HCT116 (cell line): ENCODE results near the gene PDSS1. TPM values are rescaled to one million over a fixed set of nuclear protein-coding genes. Genes with fewer than 3 reads are reported as not detected.

ENCODE experiments used
- ATAC-seq: fragments of 200-7000 bp; cut with Tn5 transposase; 2 replicates; pipeline ENCODE4 v1.9.1; 2020; ENCODE audit warnings: mild to moderate bottlenecking, moderate library complexity
- BruUV-seq: library from RNA; stranded (reverse); fragments of 400-500 nt; replicated peaks from 2 replicates; lab custom pipeline; 2021; lab: Mats Ljungman, UMichigan
- CTCF ChIA-PET: fragments of 300-600 bp; sonication (Branson Sonifier 250); formaldehyde crosslinking; loops from one replicate; lab custom pipeline; 2021; ENCODE audit warnings: antibody characterized with exemption; lab: Charles Lee
- POLR2A ChIA-PET: fragments of 300-600, 350-600 bp; sonication (Branson Sonifier 250); formaldehyde crosslinking; loops from one replicate; lab custom pipeline; 2021; ENCODE audit warnings: antibody characterized with exemption; lab: Charles Lee
- RAD21 ChIA-PET, 2 experiments: fragments of 300-600 bp; sonication (Branson Sonifier 250); formaldehyde crosslinking; loops; one replicate each; lab custom pipeline; 2023; ENCODE audit warnings: low total read pairs in 2 of 2; ENCODE audit not compliant: uncharacterized antibody in 2 of 2, unreplicated experiment in 2 of 2, low non-redundant PET in 1 of 2; lab: Charles Lee
- DNase-seq: peaks from one replicate; pipeline ENCODE4 v3.0.0-alpha.2; 2010; ENCODE audit warnings: low read depth, low spot score
- H2AFZ ChIP-seq: fragments of 200-600 bp; shearing (Covaris generic), sonication (generic); 2 replicates; pipeline ENCODE4 v1.6.1; 2017; ENCODE audit warnings: low read depth, mixed run types, mixed read lengths, antibody characterized with exemption, low read length; ENCODE audit not compliant: poor library complexity, severe bottlenecking
- H3K27ac ChIP-seq: 2 replicates; pipeline ENCODE4 v1.5.1; 2012; ENCODE audit warnings: low read depth, low read length
- H3K27me3 ChIP-seq: fragments of 200-600 bp; sonication (generic); 2 replicates; pipeline ENCODE4 v1.6.1; 2016; ENCODE audit warnings: mixed run types, low read length, mixed read lengths; ENCODE audit not compliant: insufficient read depth
- H3K36me3 ChIP-seq, 2 experiments: fragments of 200-500 bp in 1 of 2; fragments of 200-600 bp in 1 of 2; sonication (Bioruptor generic) in 1 of 2; sonication (generic) in 1 of 2; 2 replicates each; pipeline versions ENCODE4 v1.5.1 to v1.6.1; 2014 to 2016; ENCODE audit warnings: low read length in 2 of 2, inconsistent platforms in 1 of 2, mixed read lengths in 1 of 2, mixed run types in 1 of 2; ENCODE audit not compliant: insufficient read depth in 2 of 2, control insufficient read depth in 1 of 2
- H3K4me1 ChIP-seq, 2 experiments: fragments of 200-600 bp in 1 of 2; sonication (generic) in 1 of 2; 2 replicates each; pipeline versions ENCODE4 v1.5.1 to v1.6.1; 2012 to 2017; ENCODE audit warnings: low read length in 2 of 2, inconsistent platforms in 1 of 2, mild to moderate bottlenecking in 1 of 2, mixed read lengths in 1 of 2, mixed run types in 1 of 2, moderate library complexity in 1 of 2; ENCODE audit not compliant: insufficient read depth in 2 of 2, control insufficient read depth in 1 of 2
- H3K4me2 ChIP-seq: fragments of 200-600 bp; sonication (generic); 2 replicates; pipeline ENCODE4 v1.6.1; 2017; ENCODE audit warnings: mixed run types, low read length, mixed read lengths
- H3K4me3 ChIP-seq, 2 experiments: fragments of 200-600 bp in 1 of 2; sonication (generic) in 1 of 2; replicated peaks in 1 of 2; 2 replicates each; pipeline ENCODE4 v1.5.1; 2011 to 2016; ENCODE audit warnings: low read length in 2 of 2, control low read depth in 1 of 2, low read depth in 1 of 2, mild to moderate bottlenecking in 1 of 2, mixed read lengths in 1 of 2, mixed run types in 1 of 2
- H3K79me2 ChIP-seq: fragments of 200-600 bp; sonication (generic); 2 replicates; pipeline ENCODE4 v1.6.1; 2017; ENCODE audit warnings: mild to moderate bottlenecking, mixed run types, low read length, moderate library complexity, mixed read lengths; ENCODE audit not compliant: insufficient read depth
- H3K9ac ChIP-seq: fragments of 200-600 bp; sonication (generic); 2 replicates; pipeline ENCODE4 v1.6.1; 2016; ENCODE audit warnings: low read length, mixed read lengths
- H3K9me2 ChIP-seq: fragments of 200-600 bp; sonication (generic), shearing (Covaris generic); 2 replicates; pipeline ENCODE4 v1.6.1; 2017; ENCODE audit warnings: mixed run types, mild to moderate bottlenecking, moderate library complexity; ENCODE audit not compliant: insufficient read depth
- H3K9me3 ChIP-seq, 2 experiments: fragments of 200-500 bp in 1 of 2; fragments of 200-600 bp in 1 of 2; sonication (Bioruptor generic) in 1 of 2; sonication (generic) in 1 of 2; 2 replicates each; pipeline ENCODE4 v1.6.1; 2014 to 2017; ENCODE audit warnings: low read length in 2 of 2, mixed read lengths in 2 of 2, inconsistent platforms in 1 of 2, low read depth in 1 of 2, mild to moderate bottlenecking in 1 of 2, mixed run types in 1 of 2, moderate library complexity in 1 of 2; ENCODE audit not compliant: control insufficient read depth in 1 of 2, insufficient read depth in 1 of 2
- H4K20me1 ChIP-seq: fragments of 200-600 bp; sonication (generic), shearing (Covaris generic); 2 replicates; pipeline ENCODE4 v1.6.1; 2017; ENCODE audit warnings: mixed run types, mild to moderate bottlenecking, moderate library complexity; ENCODE audit not compliant: insufficient read depth
- CBX3 ChIP-seq: IDR thresholded peaks from 2 replicates; pipeline ENCODE4 v1.6.1; 2012; ENCODE audit warnings: low read depth
- CEBPB ChIP-seq: IDR thresholded peaks from 2 replicates; pipeline ENCODE4 v1.6.1; 2012; ENCODE audit warnings: low read depth
- CTCF ChIP-seq, 3 experiments: fragments of 200-600 bp in 1 of 3; sonication (generic) in 1 of 3; IDR thresholded peaks in 2 of 3; conservative IDR thresholded peaks in 1 of 3; 2 replicates each; pipeline ENCODE4 v1.5.1; 2012 to 2017; ENCODE audit warnings: low read depth in 2 of 3, low read length in 2 of 3, antibody characterized with exemption in 1 of 3, borderline replicate concordance in 1 of 3, control low read depth in 1 of 3, mild to moderate bottlenecking in 1 of 3, mixed read lengths in 1 of 3, mixed run types in 1 of 3, moderate library complexity in 1 of 3; ENCODE audit not compliant: insufficient read depth in 1 of 3
- EGR1 ChIP-seq: IDR thresholded peaks from 2 replicates; pipeline ENCODE4 v1.6.1; 2012; ENCODE audit warnings: low read depth
- ELF1 ChIP-seq: IDR thresholded peaks from 2 replicates; pipeline ENCODE4 v1.6.1; 2012; ENCODE audit warnings: low read depth, borderline replicate concordance
- EZH2 ChIP-seq: fragments of 200-600 bp; sonication (generic); IDR thresholded peaks from 2 replicates; pipeline ENCODE4 v1.6.1; 2017; ENCODE audit warnings: antibody characterized with exemption, mixed run types
- EZH2phosphoT487 ChIP-seq: fragments of 200-600 bp; IDR thresholded peaks from 2 replicates; pipeline ENCODE4 v1.6.1; 2018; ENCODE audit warnings: antibody characterized with exemption, borderline replicate concordance
- FOSL1 ChIP-seq: IDR thresholded peaks from 2 replicates; pipeline ENCODE4 v1.6.1; 2012; ENCODE audit warnings: low read depth
- JUND ChIP-seq: IDR thresholded peaks from 2 replicates; pipeline ENCODE4 v1.6.1; 2012
- SIN3A ChIP-seq: IDR thresholded peaks from 2 replicates; pipeline ENCODE4 v1.6.1; 2012; ENCODE audit warnings: low read depth
- SP1 ChIP-seq: IDR thresholded peaks from 2 replicates; pipeline ENCODE4 v1.6.1; 2012; ENCODE audit warnings: low read depth
- SRF ChIP-seq: IDR thresholded peaks from 2 replicates; pipeline ENCODE4 v1.6.1; 2012; ENCODE audit warnings: low read depth
- TCF7L2 ChIP-seq: IDR thresholded peaks from 2 replicates; pipeline ENCODE4 v1.7.0; 2011; ENCODE audit warnings: borderline replicate concordance, inconsistent platforms; ENCODE audit not compliant: insufficient read depth, insufficient read length; ENCODE audit errors: extremely low read depth
- ZFX ChIP-seq: fragments of 450-650 bp; IDR thresholded peaks from 2 replicates; pipeline ENCODE4 v1.6.1; 2017
- ZNF274 ChIP-seq: fragments of 200-500 bp; sonication (Bioruptor generic); IDR thresholded peaks from 2 replicates; pipeline ENCODE4 v1.6.1; 2014; ENCODE audit warnings: mild to moderate bottlenecking, low read depth, low read length, inconsistent platforms
- intact Hi-C: fragments of 100-400 bp; cut with micrococcal nuclease; formaldehyde crosslinking; loops from 2 replicates; pipeline ENCODE4 v1.10.0; 2022
- total RNA-seq: library from RNA; stranded (reverse); gene quantifications from one replicate; pipeline ENCODE4 v1.2.1, GENCODE V29; 2021; ENCODE audit not compliant: unreplicated experiment
- TF ChIP-seq, protein P1 (sequence below): IDR thresholded peaks from 2 replicates; pipeline ENCODE4 v1.6.1; 2012; ENCODE audit warnings: low read depth
- TF ChIP-seq, protein P2 (sequence below): IDR thresholded peaks from 2 replicates; pipeline ENCODE4 v1.6.1; 2012

The PDSS1 gene
- total RNA-seq, 1 experiment from 2014 or later: 23.5 TPM

DNA sequence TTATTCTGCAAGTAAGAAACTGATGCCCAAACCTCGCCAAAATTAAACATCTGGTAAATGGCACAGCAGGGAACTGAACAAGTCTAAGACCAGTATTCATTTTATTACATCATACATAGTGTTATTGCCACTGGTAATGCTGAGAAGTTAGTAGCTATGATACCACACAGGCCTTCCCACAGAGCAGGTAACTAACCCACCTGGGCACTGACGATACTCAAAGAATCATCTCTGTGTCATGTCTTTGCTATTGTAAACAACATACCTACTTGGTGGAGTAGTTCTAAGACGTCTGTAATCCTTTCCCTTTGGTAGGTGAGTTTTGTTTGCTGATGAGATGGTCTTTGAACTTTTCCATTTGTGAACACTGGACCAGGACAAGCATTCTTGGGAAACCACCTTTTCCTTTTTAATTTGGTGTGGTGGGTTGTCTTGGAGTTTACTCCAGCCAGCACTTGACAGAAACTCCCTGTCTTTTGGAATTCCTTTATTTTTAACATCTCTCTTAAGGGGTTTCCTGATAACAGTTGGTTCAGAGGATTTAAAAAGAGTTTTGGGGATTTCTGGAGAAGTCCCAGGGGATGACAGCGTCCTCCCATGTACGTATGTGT, 40.9 kb downstream of the PDSS1 start (continued):
- TF ChIP-seq CTCF (IDR thresholded peaks at IDR 0.05 in 2 of 3, conservative IDR thresholded peaks at IDR 0.05 in 1 of 3; ENCODE audit: borderline replicate concordance in 1 of 3, insufficient read depth in 1 of 3, low read depth in 2 of 3, low read length in 2 of 3): no peak

GRCh38 chr10:26739071-26739631, 41.6 kb downstream of the PDSS1 start:
- DNase-seq (no peak), ATAC-seq (no peak)
- H3K79me2 ChIP-seq: 0 out of 2 replicates have a peak, but pooled peaks cover 4% of the 10 kb centered on the region
- no peaks in the 10 kb centered on the region for H3K9me2 ChIP-seq
- BruUV-seq: no TSS peak
- intact Hi-C loops: no loop called here
- no peak overlapping the region for H2AFZ ChIP-seq
- no peaks in the 10 kb centered on the region for H3K9me3 ChIP-seq
- no peaks in the 10 kb centered on the region for H3K27me3 ChIP-seq
- H3K4me1 ChIP-seq: no peaks in the 10 kb centered on the region
- no peak overlapping the region for H3K27ac ChIP-seq
- H3K4me3 ChIP-seq: no peak overlapping the region
- ChIA-PET POLR2A (no interaction called here), CTCF (no interaction called here), RAD21 (no interaction called here)
- no peaks in the 10 kb centered on the region for H4K20me1 ChIP-seq
- peaks cover 47 to 74% of the 10 kb centered on the region in 2 experiments; a peak in 3 of 4 replicates for H3K36me3 ChIP-seq
- H3K9ac ChIP-seq: no peak overlapping the region
- no peak overlapping the region for H3K4me2 ChIP-seq
- TF ChIP-seq EGR1: no peak
- no peak for TF ChIP-seq TCF7L2
- no peak for TF ChIP-seq CTCF (IDR thresholded peaks at IDR 0.05 in 2 of 3, conservative IDR thresholded peaks at IDR 0.05 in 1 of 3; ENCODE audit: borderline replicate concordance in 1 of 3, insufficient read depth in 1 of 3, low read depth in 2 of 3, low read length in 2 of 3)
- no peak for TF ChIP-seq JUND
- TF ChIP-seq, protein P1, sequence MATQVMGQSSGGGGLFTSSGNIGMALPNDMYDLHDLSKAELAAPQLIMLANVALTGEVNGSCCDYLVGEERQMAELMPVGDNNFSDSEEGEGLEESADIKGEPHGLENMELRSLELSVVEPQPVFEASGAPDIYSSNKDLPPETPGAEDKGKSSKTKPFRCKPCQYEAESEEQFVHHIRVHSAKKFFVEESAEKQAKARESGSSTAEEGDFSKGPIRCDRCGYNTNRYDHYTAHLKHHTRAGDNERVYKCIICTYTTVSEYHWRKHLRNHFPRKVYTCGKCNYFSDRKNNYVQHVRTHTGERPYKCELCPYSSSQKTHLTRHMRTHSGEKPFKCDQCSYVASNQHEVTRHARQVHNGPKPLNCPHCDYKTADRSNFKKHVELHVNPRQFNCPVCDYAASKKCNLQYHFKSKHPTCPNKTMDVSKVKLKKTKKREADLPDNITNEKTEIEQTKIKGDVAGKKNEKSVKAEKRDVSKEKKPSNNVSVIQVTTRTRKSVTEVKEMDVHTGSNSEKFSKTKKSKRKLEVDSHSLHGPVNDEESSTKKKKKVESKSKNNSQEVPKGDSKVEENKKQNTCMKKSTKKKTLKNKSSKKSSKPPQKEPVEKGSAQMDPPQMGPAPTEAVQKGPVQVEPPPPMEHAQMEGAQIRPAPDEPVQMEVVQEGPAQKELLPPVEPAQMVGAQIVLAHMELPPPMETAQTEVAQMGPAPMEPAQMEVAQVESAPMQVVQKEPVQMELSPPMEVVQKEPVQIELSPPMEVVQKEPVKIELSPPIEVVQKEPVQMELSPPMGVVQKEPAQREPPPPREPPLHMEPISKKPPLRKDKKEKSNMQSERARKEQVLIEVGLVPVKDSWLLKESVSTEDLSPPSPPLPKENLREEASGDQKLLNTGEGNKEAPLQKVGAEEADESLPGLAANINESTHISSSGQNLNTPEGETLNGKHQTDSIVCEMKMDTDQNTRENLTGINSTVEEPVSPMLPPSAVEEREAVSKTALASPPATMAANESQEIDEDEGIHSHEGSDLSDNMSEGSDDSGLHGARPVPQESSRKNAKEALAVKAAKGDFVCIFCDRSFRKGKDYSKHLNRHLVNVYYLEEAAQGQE: no peak
- TF ChIP-seq EZH2phosphoT487: no peak
- TF ChIP-seq SP1: no peak
- TF ChIP-seq CEBPB: no peak
- TF ChIP-seq CBX3: no peak
- TF ChIP-seq ZFX: no peak
- no peak for TF ChIP-seq ELF1
- no peak for TF ChIP-seq SIN3A
- TF ChIP-seq SRF: no peak
- TF ChIP-seq EZH2: no peak
- TF ChIP-seq ZNF274: no peak
- TF ChIP-seq FOSL1: no peak
- TF ChIP-seq, protein P2, sequence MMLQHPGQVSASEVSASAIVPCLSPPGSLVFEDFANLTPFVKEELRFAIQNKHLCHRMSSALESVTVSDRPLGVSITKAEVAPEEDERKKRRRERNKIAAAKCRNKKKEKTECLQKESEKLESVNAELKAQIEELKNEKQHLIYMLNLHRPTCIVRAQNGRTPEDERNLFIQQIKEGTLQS: no peak
